MM.1S (cell line): Measurements from ENCODE around the gene CCDC88C.
"Not testable (repeated sequence)": the region's sequence is repeated elsewhere in the genome, so short reads cannot be mapped to it uniquely, and the experiment has no call there.

Experiments
- DNase-seq: peaks from one replicate; pipeline ENCODE4 v3.0.0-alpha.2; 2015
- H2AFZ ChIP-seq: fragments of 300-600 bp; sonication (generic); 2 replicates; pipeline ENCODE4 v1.6.0; 2016; ENCODE audit warnings: antibody characterized with exemption, low read length
- H3F3A ChIP-seq: fragments of 300-600 bp; sonication (generic); 2 replicates; pipeline ENCODE4 v1.6.1; 2016; ENCODE audit warnings: mild to moderate bottlenecking, antibody characterized with exemption, low read length, moderate library complexity, mixed read lengths; ENCODE audit not compliant: insufficient read depth
- H3K27ac ChIP-seq: fragments of 300-600 bp; sonication (generic); 2 replicates; pipeline ENCODE4 v1.5.1; 2016; ENCODE audit warnings: mild to moderate bottlenecking, low read length
- H3K27me3 ChIP-seq: fragments of 300-600 bp; sonication (generic); replicated peaks from 2 replicates; pipeline ENCODE4 v1.6.0; 2016; ENCODE audit warnings: low read length; ENCODE audit not compliant: insufficient read depth
- H3K36me3 ChIP-seq: fragments of 300-600 bp; sonication (generic); replicated peaks from 2 replicates; pipeline ENCODE4 v1.6.1; 2016; ENCODE audit warnings: mild to moderate bottlenecking, low read length, mixed read lengths; ENCODE audit not compliant: insufficient read depth
- H3K4me1 ChIP-seq: fragments of 300-600 bp; sonication (generic); 2 replicates; pipeline ENCODE4 v1.6.1; 2016; ENCODE audit warnings: low read length, mixed read lengths
- H3K4me2 ChIP-seq: fragments of 300-600 bp; sonication (generic); 2 replicates; pipeline ENCODE4 v1.6.0; 2016; ENCODE audit warnings: low read depth, low read length
- H3K4me3 ChIP-seq: fragments of 300-600 bp; sonication (generic); 2 replicates; pipeline ENCODE4 v1.5.1; 2016; ENCODE audit warnings: low read length, mixed read lengths
- H3K79me2 ChIP-seq: fragments of 300-600 bp; sonication (generic); 2 replicates; pipeline ENCODE4 v1.6.1; 2016; ENCODE audit warnings: mixed run types, low read length, mixed read lengths
- H3K9ac ChIP-seq: fragments of 300-600 bp; sonication (generic); 2 replicates; pipeline ENCODE4 v1.6.1; 2016; ENCODE audit warnings: low read length, mixed read lengths
- H3K9me2 ChIP-seq: fragments of 300-600 bp; sonication (generic); replicated peaks from 2 replicates; pipeline ENCODE4 v1.6.1; 2016; ENCODE audit warnings: mild to moderate bottlenecking, low read length, mixed read lengths; ENCODE audit not compliant: insufficient read depth
- H3K9me3 ChIP-seq: fragments of 300-600 bp; sonication (generic); replicated peaks from 2 replicates; pipeline ENCODE4 v1.6.1; 2016; ENCODE audit warnings: mild to moderate bottlenecking, low read length, mixed read lengths; ENCODE audit not compliant: insufficient read depth
- H4K20me1 ChIP-seq: fragments of 300-600 bp; sonication (generic); 2 replicates; pipeline ENCODE4 v1.6.1; 2016; ENCODE audit warnings: mild to moderate bottlenecking, low read length, moderate library complexity, mixed read lengths; ENCODE audit not compliant: insufficient read depth
- EZH2 ChIP-seq: fragments of 300-600 bp; sonication (generic); optimal IDR thresholded peaks from 2 replicates; pipeline ENCODE3; 2017; ENCODE audit warnings: low read depth, mild to moderate bottlenecking, antibody characterized with exemption, low read length, mixed read lengths
- EZH2phosphoT487 ChIP-seq: fragments of 300-600 bp; sonication (generic); IDR thresholded peaks from 2 replicates; pipeline ENCODE4 v1.6.1; 2018; ENCODE audit warnings: antibody characterized with exemption, low read length
- TF ChIP-seq, protein P1 (sequence below): fragments of 300-600 bp; sonication (generic); IDR thresholded peaks from 2 replicates; pipeline ENCODE4 v1.5.1; 2016; ENCODE audit warnings: antibody characterized with exemption, low read length, mixed read lengths

The CCDC88C gene

GRCh38 chr14:91429385-91429784 is 11.8 kb upstream of the CCDC88C start:
- Histone ChIP-seq H3K79me2 (no peaks in the 10 kb centered on the region), H3K4me1 (no peaks in the 10 kb centered on the region), H3K4me3 (no peak overlapping the region), H2AFZ (no peak overlapping the region), H3K9ac (no peak overlapping the region), H3K27ac (no peak overlapping the region), H3F3A (no peaks in the 10 kb centered on the region), H3K27me3 (no peaks in the 10 kb centered on the region), H3K4me2 (no peak overlapping the region), H3K9me3 (no peaks in the 10 kb centered on the region), H3K36me3 (no peaks in the 10 kb centered on the region), H3K9me2 (no peaks in the 10 kb centered on the region), H4K20me1 (no peaks in the 10 kb centered on the region)
- no peak for DNase-seq
- TF ChIP-seq, protein P1, sequence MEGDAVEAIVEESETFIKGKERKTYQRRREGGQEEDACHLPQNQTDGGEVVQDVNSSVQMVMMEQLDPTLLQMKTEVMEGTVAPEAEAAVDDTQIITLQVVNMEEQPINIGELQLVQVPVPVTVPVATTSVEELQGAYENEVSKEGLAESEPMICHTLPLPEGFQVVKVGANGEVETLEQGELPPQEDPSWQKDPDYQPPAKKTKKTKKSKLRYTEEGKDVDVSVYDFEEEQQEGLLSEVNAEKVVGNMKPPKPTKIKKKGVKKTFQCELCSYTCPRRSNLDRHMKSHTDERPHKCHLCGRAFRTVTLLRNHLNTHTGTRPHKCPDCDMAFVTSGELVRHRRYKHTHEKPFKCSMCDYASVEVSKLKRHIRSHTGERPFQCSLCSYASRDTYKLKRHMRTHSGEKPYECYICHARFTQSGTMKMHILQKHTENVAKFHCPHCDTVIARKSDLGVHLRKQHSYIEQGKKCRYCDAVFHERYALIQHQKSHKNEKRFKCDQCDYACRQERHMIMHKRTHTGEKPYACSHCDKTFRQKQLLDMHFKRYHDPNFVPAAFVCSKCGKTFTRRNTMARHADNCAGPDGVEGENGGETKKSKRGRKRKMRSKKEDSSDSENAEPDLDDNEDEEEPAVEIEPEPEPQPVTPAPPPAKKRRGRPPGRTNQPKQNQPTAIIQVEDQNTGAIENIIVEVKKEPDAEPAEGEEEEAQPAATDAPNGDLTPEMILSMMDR: no peak
- TF ChIP-seq EZH2phosphoT487 (no peak), EZH2 (no peak)

DNA sequence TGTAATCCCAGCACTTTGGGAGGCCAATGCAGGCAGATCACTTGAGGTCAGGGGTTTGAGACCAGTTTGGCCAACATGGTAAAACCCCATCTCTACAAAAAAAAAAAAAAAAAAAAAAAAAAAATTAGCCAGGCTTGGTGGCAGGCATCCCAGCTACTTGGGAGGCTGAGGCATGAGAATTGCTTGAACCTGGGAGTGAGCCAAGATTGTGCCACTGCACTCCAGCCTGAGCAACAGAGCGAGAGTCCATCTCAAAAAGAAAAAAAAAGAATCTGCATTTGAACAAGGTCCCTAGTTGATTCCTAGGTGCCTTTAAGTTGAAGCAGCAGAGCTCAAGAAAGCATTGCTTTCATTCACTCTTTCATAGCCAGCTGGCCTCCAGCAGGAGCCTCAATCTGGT is 11.3 kb upstream of the CCDC88C start:
- not testable (repeated sequence) for H3K36me3 ChIP-seq, H3F3A ChIP-seq, H3K9ac ChIP-seq, DNase-seq, H3K27me3 ChIP-seq, H3K27ac ChIP-seq, H3K9me3 ChIP-seq, H4K20me1 ChIP-seq, H3K4me3 ChIP-seq, H3K79me2 ChIP-seq, H3K4me1 ChIP-seq, H2AFZ ChIP-seq, H3K4me2 ChIP-seq, H3K9me2 ChIP-seq

DNA sequence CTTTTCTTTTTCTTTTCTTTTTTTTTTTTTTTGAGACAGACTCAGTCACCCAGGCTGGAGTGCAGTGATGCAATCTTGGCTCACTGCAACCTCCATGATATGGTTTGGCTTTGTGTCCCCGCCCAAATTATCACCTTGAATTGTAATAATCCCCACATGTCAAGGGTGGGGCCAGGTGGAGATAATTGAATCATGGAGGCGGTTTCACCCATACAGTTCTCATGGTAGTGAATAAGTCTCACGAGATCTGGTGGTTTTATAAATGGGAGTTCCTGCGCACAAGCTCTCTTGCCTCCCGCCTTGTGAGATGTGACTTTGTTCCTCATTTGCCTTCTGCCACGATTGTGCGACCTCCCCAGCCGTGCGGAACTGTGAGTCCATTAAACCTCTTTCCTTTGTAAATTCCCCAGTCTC is 7.9 kb upstream of the CCDC88C start:
- H3K4me2 ChIP-seq, H3K27ac ChIP-seq: not testable (repeated sequence)

GRCh38 chr14:91424813-91425530 is 7.4 kb upstream of the CCDC88C start:
- Histone ChIP-seq H3K9me2 (no peaks in the 10 kb centered on the region), H3K4me1 (no peaks in the 10 kb centered on the region), H3F3A (no peaks in the 10 kb centered on the region), H3K9me3 (no peaks in the 10 kb centered on the region), H3K36me3 (no peaks in the 10 kb centered on the region), H3K4me2 (no peak overlapping the region), H3K27ac (no peak overlapping the region), H3K4me3 (no peak overlapping the region), H2AFZ (no peak overlapping the region), H3K9ac (no peak overlapping the region), H3K79me2 (no peaks in the 10 kb centered on the region), H4K20me1 (no peaks in the 10 kb centered on the region), H3K27me3 (no peaks in the 10 kb centered on the region)
- TF ChIP-seq EZH2 (no peak), EZH2phosphoT487 (no peak)
- TF ChIP-seq, protein P1: no peak
- no peak for DNase-seq

More for the DNA sequence above, 7.9 kb upstream of the CCDC88C start:
- not testable (repeated sequence) for H3K27me3 ChIP-seq, H3K79me2 ChIP-seq, H3K36me3 ChIP-seq, H2AFZ ChIP-seq, H3K9me3 ChIP-seq, H3K4me3 ChIP-seq, H3K9ac ChIP-seq, DNase-seq, H3K4me1 ChIP-seq, H3F3A ChIP-seq, H4K20me1 ChIP-seq, H3K9me2 ChIP-seq
